GM19468 (cell line): ENCODE measurements around the gene SGTA.
"Not testable (repeated sequence)": the region's sequence is repeated elsewhere in the genome, so short reads cannot be mapped to it uniquely, and the experiment has no call there.

ENCODE experiments used
- ATAC-seq: cut with Tn5 transposase; IDR thresholded peaks from one replicate; pipeline ENCODE4 v1.9.1; 2021; ENCODE audit warnings: mild to moderate bottlenecking, moderate library complexity, moderate number of reproducible peaks; ENCODE audit not compliant: unreplicated experiment; ENCODE audit errors: extremely low read depth

Gene SGTA, protein sequence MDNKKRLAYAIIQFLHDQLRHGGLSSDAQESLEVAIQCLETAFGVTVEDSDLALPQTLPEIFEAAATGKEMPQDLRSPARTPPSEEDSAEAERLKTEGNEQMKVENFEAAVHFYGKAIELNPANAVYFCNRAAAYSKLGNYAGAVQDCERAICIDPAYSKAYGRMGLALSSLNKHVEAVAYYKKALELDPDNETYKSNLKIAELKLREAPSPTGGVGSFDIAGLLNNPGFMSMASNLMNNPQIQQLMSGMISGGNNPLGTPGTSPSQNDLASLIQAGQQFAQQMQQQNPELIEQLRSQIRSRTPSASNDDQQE

DNA sequence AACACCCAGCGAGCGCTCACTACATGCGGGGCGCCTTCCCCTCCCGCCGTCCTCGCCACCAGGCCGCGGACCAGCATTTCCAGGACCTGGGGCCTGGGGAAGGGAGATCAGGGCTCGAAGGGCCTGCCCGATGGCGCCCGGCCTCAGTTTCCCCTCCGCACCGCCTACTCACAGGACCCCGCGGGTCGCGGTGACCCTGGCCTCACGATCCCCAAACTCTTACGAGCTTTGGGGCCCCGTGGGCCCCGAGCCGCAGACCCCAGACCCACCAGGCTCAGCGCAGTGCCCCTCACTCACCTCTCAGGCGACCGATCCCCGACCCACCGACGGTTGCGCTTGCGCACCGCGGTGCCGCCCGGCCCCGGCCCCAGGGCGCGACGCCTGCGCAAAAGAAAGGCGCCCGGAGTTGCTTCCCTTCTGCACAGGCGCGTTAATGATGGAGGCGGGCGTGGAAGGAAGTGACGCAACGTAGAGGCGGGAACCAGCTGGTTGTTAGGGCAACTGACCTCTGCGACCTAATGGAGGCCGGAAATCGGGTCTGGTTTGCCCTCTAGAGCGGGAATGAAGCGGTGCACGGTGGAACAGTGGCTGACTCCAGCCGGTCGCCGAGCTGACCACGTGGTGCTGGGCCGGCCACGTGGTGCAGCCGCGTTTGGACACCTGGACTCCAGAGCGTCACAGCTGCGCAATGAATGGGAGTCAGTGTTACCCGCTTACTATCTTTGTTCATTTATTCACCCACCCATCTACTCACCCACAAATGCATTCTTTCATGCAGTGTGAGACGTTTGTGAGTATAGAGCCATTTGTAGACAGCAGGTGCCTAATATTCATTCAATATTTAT lies at the start of gene SGTA:
Gene SGTA (minus strand): TSS at position 338 of the 845 bp plus-strand sequence. CDS start 14,205 bp downstream, outside the sequence.
- ATAC-seq, result peak; percentile 71

DNA sequence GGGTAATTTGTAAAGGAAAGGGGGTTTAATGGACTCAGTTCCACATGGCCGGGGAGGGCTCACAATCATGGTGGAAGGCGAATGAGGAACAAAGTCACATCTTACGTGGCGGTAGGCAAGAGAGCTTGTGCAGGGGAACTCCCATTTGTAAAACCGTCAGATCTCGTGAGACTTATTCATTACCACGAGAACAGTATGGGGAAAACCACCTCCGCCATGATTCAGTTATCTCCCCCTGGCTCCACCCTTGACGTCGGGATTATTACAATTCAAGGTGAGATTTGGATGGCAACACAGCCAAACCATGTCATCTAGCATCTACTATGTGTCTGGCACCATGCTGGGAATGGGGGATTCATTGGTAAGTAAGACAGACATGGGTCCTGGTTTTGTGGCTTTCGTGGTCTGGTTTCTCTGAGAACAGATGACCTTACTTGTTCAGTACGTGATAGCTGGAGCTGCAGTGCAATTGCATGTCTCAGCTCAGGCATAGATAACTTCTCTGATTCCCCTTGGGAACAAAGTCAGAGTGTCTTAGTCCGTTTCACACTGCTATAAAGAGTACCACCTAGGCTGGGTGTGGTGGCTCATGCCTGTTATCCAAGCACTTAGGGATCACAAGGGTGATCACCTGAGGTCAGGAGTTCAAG lies 44.9 kb upstream of the SGTA start:
- no peak for ATAC-seq

DNA sequence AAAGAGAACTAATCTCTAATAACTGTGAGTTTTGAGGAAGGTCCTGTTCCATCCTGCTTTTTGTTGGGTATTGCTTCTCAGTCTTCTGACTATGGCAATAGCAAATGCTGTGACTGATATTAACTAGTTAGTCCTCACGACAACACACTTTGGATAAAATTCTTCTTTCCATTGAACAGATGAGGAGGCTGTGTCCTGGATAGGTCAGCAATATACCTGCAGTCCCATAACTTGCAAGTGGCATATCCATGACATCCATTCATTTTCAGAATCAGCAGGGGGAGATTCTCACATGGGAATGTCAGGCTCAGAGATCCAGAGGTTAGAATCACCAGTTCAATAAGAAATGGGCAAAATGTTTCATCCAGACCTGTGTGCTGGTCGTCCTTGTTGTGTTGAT lies 43.9 kb upstream of the SGTA start:
- ATAC-seq, result no peak

DNA sequence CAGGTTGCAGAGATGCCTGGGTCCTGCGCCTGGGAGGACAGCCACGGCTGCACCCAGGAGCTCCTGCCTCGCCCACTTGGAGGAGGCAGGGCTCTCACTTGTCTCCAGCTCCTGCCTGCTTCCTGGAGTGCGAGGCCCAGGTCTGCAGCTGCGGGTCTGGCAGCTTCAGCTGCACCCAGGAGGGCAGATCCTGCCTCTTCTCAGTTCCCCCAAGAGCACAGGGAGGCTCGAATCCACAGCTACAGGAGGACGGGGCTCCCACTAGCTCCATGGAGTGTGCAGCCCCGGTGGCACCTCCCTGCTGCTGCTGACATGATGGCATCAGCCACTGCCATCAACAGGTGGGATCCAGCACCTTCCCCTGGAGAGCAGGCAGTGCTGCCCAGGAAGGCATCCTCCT lies 41.1 kb upstream of the SGTA start:
- ATAC-seq, result no peak

DNA sequence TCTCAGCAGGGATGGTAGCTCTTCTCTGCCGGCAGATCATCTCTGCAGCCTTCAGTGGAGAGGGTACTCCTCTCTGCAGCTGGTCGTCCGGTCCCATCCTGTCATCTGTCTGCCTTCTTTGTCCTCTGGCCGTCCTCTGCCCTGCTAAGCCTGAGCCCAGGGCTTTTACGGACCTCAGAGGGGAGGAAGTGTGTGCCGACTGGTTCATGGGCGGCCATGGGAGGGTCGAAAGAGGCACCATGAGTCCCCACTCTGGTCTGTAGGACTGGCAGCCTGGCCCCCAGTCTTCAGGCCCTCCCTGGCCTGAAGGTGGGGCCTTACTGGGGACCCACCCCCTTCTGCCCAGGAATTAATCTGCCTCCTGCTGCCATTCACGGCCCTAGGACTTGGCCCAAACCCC lies 40.6 kb upstream of the SGTA start:
- no peak for ATAC-seq

DNA sequence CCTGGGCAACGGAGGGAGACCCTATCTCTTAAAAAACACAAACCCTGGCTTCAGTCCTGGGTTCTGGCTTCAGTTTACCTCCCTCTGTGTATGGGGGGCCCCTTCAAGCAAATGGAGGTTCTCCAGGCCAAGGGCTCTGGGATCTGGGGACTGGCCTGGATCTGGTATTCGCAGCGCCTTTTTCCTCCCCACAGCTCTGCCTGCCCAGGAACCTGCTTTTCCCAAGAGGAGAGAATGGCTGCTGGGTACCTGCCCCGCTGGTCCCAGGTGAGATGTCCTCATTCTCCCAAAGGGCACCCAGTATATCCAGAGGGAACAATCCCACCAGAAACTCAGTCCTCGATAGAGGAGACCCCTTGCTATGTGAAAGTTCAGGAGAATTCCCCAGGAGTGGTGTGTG lies 39.8 kb upstream of the SGTA start:
- no peak for ATAC-seq

DNA sequence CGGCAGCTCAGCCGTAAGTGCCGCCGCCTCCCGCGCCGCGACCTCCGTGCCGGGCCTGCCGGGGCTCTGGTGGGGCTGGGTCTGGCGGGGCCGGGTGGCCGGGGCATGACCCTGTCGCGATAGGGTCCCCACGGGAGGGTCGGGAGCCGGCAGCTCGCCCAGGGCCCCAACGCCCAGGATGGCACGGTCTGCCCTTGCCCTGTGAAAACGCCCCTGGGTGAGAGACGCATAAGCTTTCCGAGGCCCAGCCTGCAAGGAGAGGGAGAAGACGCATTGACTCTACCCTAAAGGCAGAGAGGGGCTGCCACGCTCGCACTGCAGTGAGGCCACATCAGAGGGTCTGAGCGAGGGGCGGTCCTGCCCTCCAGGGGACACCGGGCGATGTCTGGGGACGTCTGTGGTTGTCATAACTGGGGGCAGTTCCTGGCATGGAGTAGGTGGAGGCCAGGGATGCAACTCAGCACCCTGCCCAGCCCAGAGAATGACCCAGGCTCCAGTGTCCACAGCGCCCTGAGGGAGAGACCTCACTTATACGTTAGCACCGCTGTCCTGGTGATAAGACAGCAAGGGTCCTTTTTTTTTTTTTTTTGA lies 37.1 kb upstream of the SGTA start:
- no peak for ATAC-seq

DNA sequence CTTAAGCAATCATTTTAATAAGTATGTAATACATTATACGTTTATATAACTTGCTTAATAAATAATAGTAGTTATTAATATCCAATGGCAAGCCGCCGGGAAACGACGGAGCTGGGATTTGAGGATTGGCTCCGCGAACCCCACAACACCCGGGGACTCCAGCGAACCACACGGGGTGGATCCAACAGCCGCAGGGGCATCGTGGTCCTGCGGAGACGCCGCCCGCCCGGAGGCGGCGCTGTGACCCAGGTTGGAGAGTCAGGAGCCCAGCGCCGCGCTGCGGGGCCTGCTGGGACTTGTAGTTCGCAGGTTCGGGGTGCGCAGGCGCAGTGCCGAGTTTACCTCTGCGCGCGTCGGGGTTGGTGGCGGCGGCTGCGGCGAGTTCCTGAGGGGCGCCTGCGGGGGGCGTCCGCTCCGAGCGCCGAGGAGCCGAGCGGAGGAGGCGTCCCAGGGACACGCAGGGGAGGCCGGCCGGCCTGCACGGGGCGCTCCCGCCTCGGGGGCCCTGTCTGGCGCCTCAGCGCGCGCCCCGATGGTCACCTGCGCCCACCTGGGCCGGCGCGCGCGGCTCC lies 36.6 kb upstream of the SGTA start, which contains the start of gene ZNF554:
Gene ZNF554 (plus strand): TSS at position 329 of the 572 bp plus-strand sequence. CDS start 204 bp downstream, at position 533.
- peak; percentile 90 for ATAC-seq

DNA sequence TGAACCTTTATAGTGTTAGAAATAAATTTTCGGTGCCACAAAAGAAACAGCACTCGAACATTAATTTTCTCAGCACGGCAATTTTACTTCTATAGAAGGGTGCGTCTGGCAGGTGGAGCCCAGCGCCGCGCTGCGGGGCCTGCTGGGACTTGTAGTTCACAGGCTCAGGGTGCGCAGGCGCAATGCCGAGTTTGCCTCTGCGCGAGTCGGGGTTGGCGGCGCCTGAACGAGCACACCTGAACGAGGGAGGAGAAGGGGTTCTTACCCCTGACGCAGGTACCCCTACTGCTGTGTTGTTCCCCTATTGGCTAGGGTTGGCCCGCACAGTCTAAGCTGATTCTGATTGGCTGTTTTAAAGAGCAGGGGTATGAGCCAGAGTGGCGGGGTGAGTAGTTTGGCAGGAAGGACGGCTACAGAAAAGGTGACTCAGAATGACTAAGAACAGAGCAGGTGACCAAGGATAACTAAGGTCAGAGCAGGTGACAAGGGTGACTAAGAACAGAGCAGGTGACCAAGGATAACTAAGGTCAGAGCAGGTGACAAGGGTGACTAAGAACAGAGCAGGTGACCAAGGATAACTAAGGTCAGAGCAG lies 34.3 kb upstream of the SGTA start:
- ATAC-seq, result not testable (repeated sequence)

DNA sequence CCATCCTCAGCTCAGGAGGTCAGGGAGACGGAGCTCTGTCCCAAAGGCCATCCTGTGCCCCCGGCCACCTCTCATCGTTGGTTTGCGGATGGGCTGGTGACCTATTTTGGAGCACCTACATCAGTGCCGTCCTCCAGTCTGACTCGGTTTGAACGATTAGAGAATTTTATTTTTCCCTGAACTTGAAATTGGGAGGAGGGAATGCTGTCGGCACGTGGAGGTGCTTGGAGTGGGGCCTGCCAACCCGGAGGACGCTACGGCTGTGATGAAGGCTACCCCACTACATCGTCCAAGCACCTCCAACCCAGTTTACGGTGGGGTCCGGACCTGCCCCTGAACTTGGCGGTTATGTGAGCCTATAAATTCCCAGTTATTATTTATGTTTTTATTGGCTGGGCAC lies 33.6 kb upstream of the SGTA start:
- ATAC-seq, result no peak

DNA sequence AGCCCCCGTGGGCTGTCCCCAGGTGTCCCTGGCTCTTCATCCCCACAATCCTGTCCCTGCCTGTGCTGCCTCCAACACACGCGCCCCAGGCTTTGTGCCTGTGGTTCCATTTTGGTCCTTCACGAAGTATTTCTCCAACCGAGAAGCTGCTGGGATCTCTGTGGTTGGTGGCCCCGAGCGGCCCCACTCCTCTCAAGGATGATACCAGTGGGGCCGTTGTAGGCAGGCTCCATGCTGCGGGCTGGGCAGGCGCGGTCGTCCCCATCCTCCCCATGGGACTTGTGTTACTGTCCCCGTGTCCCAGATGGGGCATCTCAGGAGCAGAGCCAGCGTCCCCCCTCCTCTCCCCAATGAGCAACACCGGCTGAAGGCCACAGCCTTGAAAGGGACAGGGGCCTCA lies 32.9 kb upstream of the SGTA start:
- no peak for ATAC-seq

DNA sequence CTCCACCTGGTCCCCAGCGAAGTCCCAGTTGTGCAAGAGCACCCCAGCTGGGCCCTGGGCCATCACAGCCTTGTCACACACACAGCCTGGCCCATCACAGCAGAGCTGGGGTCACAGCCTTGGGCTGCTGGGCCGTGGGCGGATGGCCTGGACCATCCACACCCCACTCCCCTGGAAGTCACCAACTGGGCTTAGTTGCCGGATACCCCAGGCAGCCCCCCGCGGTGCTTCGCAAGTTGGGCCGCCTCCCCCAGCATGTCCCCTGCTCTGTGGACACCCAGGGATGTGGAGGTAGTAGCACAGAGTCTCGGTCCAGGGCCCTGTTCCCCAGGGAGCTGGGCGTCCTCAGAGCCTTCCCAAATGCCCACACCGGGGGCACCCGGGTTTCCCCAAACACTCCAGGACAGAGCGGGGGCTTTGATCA lies 32.1 kb upstream of the SGTA start:
- ATAC-seq, result no peak

DNA sequence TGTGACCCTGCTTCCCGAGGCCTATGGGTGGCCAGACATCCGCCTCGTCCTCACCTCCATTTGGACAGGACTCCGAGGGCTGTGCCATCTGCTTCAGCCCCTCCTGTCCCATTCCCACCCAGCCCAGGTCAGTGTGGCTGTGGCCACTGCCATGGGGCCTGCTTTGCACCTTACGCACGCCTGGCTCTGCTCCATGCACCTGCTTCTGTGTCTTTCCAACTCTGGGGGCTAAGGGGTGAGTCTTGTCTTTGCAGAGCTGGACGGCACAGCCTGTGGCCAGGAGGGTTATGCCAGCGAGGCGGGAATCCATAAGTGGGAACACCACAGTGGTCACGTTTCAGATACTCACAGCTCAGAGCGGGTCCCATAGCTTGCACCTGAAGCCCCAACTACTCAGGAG lies 31.4 kb upstream of the SGTA start:
- no peak for ATAC-seq

DNA sequence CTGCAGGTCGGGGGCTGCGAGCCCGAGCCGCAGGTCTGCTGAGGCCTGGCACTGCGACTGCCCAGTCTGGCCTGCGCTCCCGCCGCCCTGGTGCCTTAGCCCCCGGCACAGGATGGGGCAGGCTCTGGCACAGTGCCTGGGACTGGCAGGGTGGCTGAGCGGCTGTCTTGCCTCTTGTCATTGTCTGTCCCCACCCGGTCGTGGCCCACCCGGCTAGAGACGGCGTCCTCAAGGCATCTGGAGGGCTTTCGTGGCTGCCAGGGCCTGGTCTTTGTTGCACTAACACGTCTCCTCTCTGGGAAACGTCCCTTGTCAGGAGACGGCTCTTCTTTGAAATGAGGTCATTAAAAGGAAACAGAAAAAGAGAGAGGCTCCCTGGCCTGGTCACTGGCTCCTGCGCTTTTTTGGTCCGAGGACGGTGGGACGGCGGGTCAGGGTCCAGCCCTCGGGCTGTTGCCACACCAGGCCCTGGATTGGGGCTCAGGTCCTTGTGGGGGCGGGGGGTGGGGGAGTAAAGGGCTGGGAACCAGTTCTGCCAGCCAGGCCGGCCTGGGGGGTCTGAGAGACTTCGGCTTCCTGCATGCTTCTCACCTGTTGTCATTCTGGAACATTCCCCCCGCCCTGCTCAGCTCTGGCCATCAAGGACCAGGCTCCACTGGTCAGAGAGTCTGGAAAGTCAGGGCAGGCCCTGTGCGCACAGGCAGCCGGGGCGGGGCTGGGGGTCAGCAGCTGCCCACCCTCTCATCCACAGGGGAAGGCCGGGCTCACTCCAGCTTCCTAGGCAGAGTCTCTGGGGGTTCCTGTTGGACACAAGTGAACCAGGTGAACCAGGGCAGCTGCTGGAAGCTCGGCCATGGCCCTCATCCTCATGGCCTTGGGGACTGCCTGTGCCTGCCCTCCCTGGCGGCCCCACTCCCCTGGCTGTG lies 30.4 kb upstream of the SGTA start:
- no peak for ATAC-seq

DNA sequence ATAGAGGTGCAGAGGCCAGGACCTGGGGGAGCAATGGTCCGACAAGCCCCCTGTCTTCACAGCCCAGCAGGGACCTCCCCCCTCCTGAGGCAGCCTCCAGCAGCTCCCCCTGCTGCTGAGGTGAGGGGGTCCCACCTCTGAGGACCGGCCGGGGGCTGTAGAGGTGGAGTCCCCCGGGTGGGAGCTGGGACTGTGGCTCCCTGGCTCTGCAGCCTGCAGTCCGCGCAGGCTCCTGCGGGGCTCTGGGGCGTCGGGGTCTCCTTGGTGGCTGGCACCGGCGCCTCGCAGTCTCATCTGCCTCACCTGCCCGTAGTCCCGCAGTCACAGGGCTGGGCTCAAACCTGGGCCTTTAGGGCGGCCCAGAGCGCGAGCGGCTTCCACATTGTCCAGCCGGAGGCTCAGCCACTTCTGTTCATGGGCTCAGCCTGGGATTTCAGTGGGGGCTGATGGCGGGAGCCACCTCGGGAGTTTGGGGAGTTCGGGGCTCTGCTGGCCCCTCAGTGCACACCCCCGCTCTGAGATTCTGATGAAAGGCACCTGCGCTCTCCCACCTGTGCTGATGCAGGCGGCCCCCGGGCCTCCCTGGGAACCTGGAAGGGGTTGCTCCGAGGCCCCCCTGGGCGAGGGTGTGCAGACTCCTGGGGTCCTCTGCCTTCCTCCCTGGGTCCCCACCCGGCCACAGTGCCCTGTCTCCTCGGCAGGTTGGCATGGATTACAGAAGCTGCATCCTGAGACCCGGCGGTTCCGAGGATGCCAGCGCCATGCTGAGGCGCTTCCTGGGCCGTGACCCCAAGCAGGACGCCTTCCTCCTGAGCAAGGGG lies 29.6 kb upstream of the SGTA start:
- ATAC-seq, result no peak

DNA sequence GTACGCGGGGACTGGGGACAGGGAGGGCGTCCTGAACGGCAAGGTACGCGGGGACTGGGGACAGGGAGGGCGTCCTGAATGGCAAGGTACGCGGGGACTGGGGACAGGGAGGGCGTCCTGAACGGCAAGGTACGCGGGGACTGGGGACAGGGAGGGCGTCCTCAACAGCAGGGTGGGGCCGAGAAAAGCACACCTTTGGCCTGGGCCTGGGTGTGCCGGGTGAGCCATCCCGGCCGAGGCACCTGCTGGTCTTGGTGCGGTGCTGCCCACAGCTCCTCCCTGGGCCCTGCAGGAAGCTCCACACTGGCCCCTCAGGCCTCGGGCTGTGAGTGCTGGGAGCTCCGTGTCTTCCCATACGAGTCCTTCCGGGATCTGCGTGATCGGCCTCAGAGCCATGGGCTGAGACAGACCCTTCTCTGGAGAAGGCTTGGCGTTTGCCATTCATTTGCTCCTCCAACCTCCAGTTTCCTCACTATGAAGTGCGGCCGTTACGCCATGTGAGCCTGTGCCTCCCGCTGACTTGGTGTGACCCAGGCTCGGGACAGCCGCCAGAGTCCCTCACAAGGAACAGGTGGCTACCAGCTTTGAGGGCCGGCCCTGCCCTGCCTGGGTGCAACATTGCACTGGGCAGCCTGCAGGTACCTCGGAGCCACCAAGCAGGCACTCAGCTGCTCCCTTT lies 28.8 kb upstream of the SGTA start:
- no peak for ATAC-seq

DNA sequence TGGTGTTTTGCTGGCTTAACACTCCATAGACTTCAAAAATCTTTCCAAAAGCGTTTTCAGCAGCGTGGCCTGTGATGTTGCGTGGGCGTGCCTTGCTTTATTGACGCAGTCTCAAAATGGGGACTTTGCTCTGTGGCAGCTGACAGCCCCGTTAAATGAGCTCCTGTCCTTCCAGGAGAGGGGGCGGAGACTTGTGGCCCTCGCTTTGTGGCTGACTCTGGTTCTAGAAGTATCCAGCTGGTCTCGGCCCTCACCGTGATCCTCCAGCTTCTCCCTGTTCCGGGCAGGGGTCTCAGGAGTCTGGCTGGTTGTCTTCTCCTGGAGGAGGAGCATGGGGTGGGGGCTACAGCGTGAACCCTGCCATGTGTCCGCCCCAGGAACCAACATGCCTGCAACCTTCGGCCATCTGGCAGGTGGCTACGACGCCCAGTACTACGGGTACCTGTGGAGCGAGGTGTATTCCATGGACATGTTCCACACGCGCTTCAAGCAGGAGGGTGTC lies 28.2 kb upstream of the SGTA start:
- ATAC-seq, result no peak
